HG03439 (cell line): ENCODE measurements around the gene CASP14.
"Not testable (repeated sequence)": the region's sequence is repeated elsewhere in the genome, so short reads cannot be mapped to it uniquely, and the experiment has no call there.

ENCODE experiments used
- ATAC-seq: cut with Tn5 transposase; IDR thresholded peaks from one replicate; pipeline ENCODE4 v1.9.1; 2021; ENCODE audit warnings: mild to moderate bottlenecking, moderate library complexity; ENCODE audit not compliant: unreplicated experiment

The CASP14 gene

GRCh38 chr19:15070386-15070785 lies 21.1 kb downstream of the CASP14 start:
- not testable (repeated sequence) for ATAC-seq

GRCh38 chr19:15072930-15073647 lies 23.8 kb downstream of the CASP14 start:
- ATAC-seq: no peak

GRCh38 chr19:15074371-15074770 lies 25.1 kb downstream of the CASP14 start:
- ATAC-seq: no peak

GRCh38 chr19:15075806-15076205 lies 26.5 kb downstream of the CASP14 start:
- no peak for ATAC-seq

- ATAC-seq: not testable (repeated sequence)
Measured at GRCh38 chr19:15080002-15080401, 30.7 kb downstream of the CASP14 start.

- ATAC-seq: no peak
Measured at GRCh38 chr19:15081911-15082310, 32.6 kb downstream of the CASP14 start, which contains the start of gene OR1I1. OR1I1 (plus strand) TSS chr19:15082211; CDS start chr19:15087066, 4,855 bp downstream.

- ATAC-seq: no peak
Measured at GRCh38 chr19:15087182-15087581, 37.9 kb downstream of the CASP14 start.

GRCh38 chr19:15091918-15092753 lies 42.9 kb downstream of the CASP14 start:
- no peak for ATAC-seq

GRCh38 chr19:15093001-15093400 lies 43.7 kb downstream of the CASP14 start:
- ATAC-seq: no peak

GRCh38 chr19:15096223-15096622 lies 46.9 kb downstream of the CASP14 start:
- ATAC-seq: no peak

- not testable (repeated sequence) for ATAC-seq
Measured at GRCh38 chr19:15097980-15098379, 48.7 kb downstream of the CASP14 start.

GRCh38 chr19:15098460-15098859 lies 49.2 kb downstream of the CASP14 start:
- no peak for ATAC-seq

- ATAC-seq: no peak
Measured at GRCh38 chr19:15099017-15099582, 49.8 kb downstream of the CASP14 start.

GRCh38 chr19:15101479-15102082 lies 52.3 kb downstream of the CASP14 start:
- ATAC-seq: no peak

- ATAC-seq: no peak
Measured at GRCh38 chr19:15104003-15104402, 54.7 kb downstream of the CASP14 start.

- ATAC-seq: no peak
Measured at GRCh38 chr19:15104411-15104810, 55.1 kb downstream of the CASP14 start.

GRCh38 chr19:15105044-15105443 lies 55.8 kb downstream of the CASP14 start:
- ATAC-seq: no peak

GRCh38 chr19:15107061-15108010 lies 58.1 kb downstream of the CASP14 start, which contains the start of gene SYDE1:
SYDE1 (plus strand) TSS chr19:15107401; CDS start chr19:15107434, 33 bp downstream.
- no peak for ATAC-seq
